Trophoblast cell (in vitro differentiated cells and primary cell): Measurements from ENCODE around the gene SLC30A3.

ENCODE experiments used
- DNase-seq, 2 donors: peaks; one replicate each; pipeline ENCODE4 v3.0.0-alpha.2; 2016
- H2AFZ ChIP-seq: 2 replicates; pipeline ENCODE4 v1.6.1; 2013; ENCODE audit warnings: low read length, moderate library complexity, mild to moderate bottlenecking; ENCODE audit not compliant: insufficient read depth, poor library complexity
- H2AK5ac ChIP-seq: 2 replicates; pipeline ENCODE4 v1.6.1; 2013; ENCODE audit warnings: mild to moderate bottlenecking, low read length
- H2BK120ac ChIP-seq: 2 replicates; pipeline ENCODE4 v1.6.1; 2013; ENCODE audit warnings: low read length, mild to moderate bottlenecking, moderate library complexity; ENCODE audit not compliant: insufficient read depth, poor library complexity
- H2BK12ac ChIP-seq: 2 replicates; pipeline ENCODE4 v1.6.1; 2013; ENCODE audit warnings: mild to moderate bottlenecking, low read length, moderate library complexity
- H2BK5ac ChIP-seq: 2 replicates; pipeline ENCODE4 v1.6.1; 2013; ENCODE audit warnings: low read length, low read depth, moderate library complexity, mild to moderate bottlenecking; ENCODE audit not compliant: poor library complexity
- H3K14ac ChIP-seq: 2 replicates; pipeline ENCODE4 v1.6.1; 2013; ENCODE audit warnings: mild to moderate bottlenecking, low read length
- H3K18ac ChIP-seq: 2 replicates; pipeline ENCODE4 v1.6.1; 2013; ENCODE audit warnings: mild to moderate bottlenecking, low read length
- H3K23ac ChIP-seq: 2 replicates; pipeline ENCODE4 v1.6.1; 2013; ENCODE audit warnings: low read length
- H3K27ac ChIP-seq: 2 replicates; pipeline ENCODE4 v1.5.1; 2013; ENCODE audit warnings: low read depth, mild to moderate bottlenecking, inconsistent platforms, low read length, moderate library complexity
- H3K27me3 ChIP-seq: 2 replicates; pipeline ENCODE4 v1.6.1; 2013; ENCODE audit warnings: inconsistent platforms, mild to moderate bottlenecking, low read length, moderate library complexity; ENCODE audit not compliant: insufficient read depth
- H3K36me3 ChIP-seq, 2 experiments: 1 replicate in 1 of 2; 2 replicates in 1 of 2; pipeline ENCODE4 v1.6.1; 2013; ENCODE audit warnings: low read length in 2 of 2, mild to moderate bottlenecking in 2 of 2, moderate library complexity in 1 of 2; ENCODE audit not compliant: insufficient read depth in 2 of 2, control insufficient read depth in 1 of 2
- H3K4ac ChIP-seq: 2 replicates; pipeline ENCODE4 v1.6.1; 2013; ENCODE audit warnings: low read depth, mild to moderate bottlenecking, low read length, moderate library complexity
- H3K4me1 ChIP-seq, 2 experiments: 1 replicate in 1 of 2; 2 replicates in 1 of 2; pipeline ENCODE4 v1.6.1; 2013; ENCODE audit warnings: low read length in 2 of 2, mild to moderate bottlenecking in 2 of 2, moderate library complexity in 1 of 2; ENCODE audit not compliant: insufficient read depth in 2 of 2, control insufficient read depth in 1 of 2
- H3K4me2 ChIP-seq: 2 replicates; pipeline ENCODE4 v1.6.1; 2013; ENCODE audit warnings: inconsistent platforms, mild to moderate bottlenecking, low read length, moderate library complexity
- H3K4me3 ChIP-seq: 2 replicates; pipeline ENCODE4 v1.5.1; 2013; ENCODE audit warnings: mild to moderate bottlenecking, low read depth, low read length, inconsistent platforms
- H3K79me1 ChIP-seq: one replicate; pipeline ENCODE4 v1.6.1; 2013; ENCODE audit warnings: low read length
- H3K79me2 ChIP-seq: 2 replicates; pipeline ENCODE4 v1.6.1; 2013; ENCODE audit warnings: low read length, mild to moderate bottlenecking; ENCODE audit not compliant: control insufficient read depth, insufficient read depth, poor library complexity
- H3K9ac ChIP-seq: 2 replicates; pipeline ENCODE4 v1.6.1; 2013; ENCODE audit warnings: mild to moderate bottlenecking, low read length
- H3K9me3 ChIP-seq: 2 replicates; pipeline ENCODE4 v1.6.1; 2013; ENCODE audit warnings: low read depth, mild to moderate bottlenecking, control low read depth, inconsistent platforms, low read length; ENCODE audit not compliant: insufficient read depth
- H4K12ac ChIP-seq: 2 replicates; pipeline ENCODE4 v1.6.1; 2013; ENCODE audit warnings: low read depth, mild to moderate bottlenecking, low read length, moderate library complexity
- H4K8ac ChIP-seq: 2 replicates; pipeline ENCODE4 v1.6.1; 2013; ENCODE audit warnings: low read depth, mild to moderate bottlenecking, low read length, moderate library complexity
- H4K91ac ChIP-seq: one replicate; pipeline ENCODE4 v1.6.1; 2013; ENCODE audit warnings: low read depth, mild to moderate bottlenecking, low read length, moderate library complexity
- WGBS: extraction: QIAGEN DNeasy Blood & Tissue Kit; methylation state at CpG from one replicate; pipeline ENCODE4 v1.1.7; 2013; ENCODE audit warnings: missing lambda C conversion rate; ENCODE audit not compliant: insufficient read length, insufficient coverage; ENCODE audit errors: extremely low coverage; 5-methylcytosine and 5-hydroxymethylcytosine counted together

Gene SLC30A3

GRCh38 chr2:27211241-27211942 is 51.5 kb downstream of the SLC30A3 start:
- peaks cover 14% of the 10 kb centered on the region for H3K79me2 ChIP-seq
- H3K9me3 ChIP-seq = no peaks in the 10 kb centered on the region
- peak overlapping the region; percentile 91 for H3K18ac ChIP-seq
- H2AK5ac ChIP-seq = peak overlapping the region; percentile 65
- peak overlapping the region; percentile 7 for H2BK5ac ChIP-seq
- H3K9ac ChIP-seq = peak overlapping the region; percentile 92
- peaks cover 18 to 23% of the 10 kb centered on the region in 2 experiments for H3K36me3 ChIP-seq
- H2BK120ac ChIP-seq = peak overlapping the region; percentile 4
- H4K12ac ChIP-seq = no peak overlapping the region
- H2BK12ac ChIP-seq = no peak overlapping the region
- peak overlapping the region; percentile 34 for H3K14ac ChIP-seq
- H3K23ac ChIP-seq = no peak overlapping the region
- H2AFZ ChIP-seq = peak overlapping the region; percentile 24
- H3K79me1 ChIP-seq = peaks cover 33% of the 10 kb centered on the region
- H4K8ac ChIP-seq = peak overlapping the region; percentile 51
- H3K27me3 ChIP-seq = no peaks in the 10 kb centered on the region
- H3K4ac ChIP-seq = peak overlapping the region; percentile 80
- no CpG with 5 or more reads among the region's 48 CpGs for WGBS
- peak overlapping the region; percentile 85 for H3K27ac ChIP-seq
- peak overlapping the region; percentile 37 for H4K91ac ChIP-seq
- H3K4me2 ChIP-seq = peak overlapping the region; percentile 84
- DNase-seq = peak; percentile 72 to 74
- H3K4me3 ChIP-seq = peak overlapping the region; percentile 76
- H3K4me1 ChIP-seq = peaks cover 14 to 28% of the 10 kb centered on the region in 2 experiments

- no CpG with 5 or more reads among the region's 6 CpGs for WGBS
- DNase-seq = peak; percentile 80 to 96
- peaks cover 14% of the 10 kb centered on the region for H3K79me2 ChIP-seq
Measured at GRCh38 chr2:27209621-27210401, 53.0 kb downstream of the SLC30A3 start.

GRCh38 chr2:27208486-27209050 is 54.3 kb downstream of the SLC30A3 start:
- Histone ChIP-seq H3K23ac (no peak overlapping the region), H3K27ac (peak overlapping the region; percentile 89), H3K18ac (no peak overlapping the region), H3K4me2 (peak overlapping the region; percentile 63), H4K91ac (peak overlapping the region; percentile 41), H3K36me3 (peaks cover 38 to 48% of the 10 kb centered on the region in 2 experiments), H3K9ac (no peak overlapping the region), H2BK5ac (peak overlapping the region; percentile 25), H2BK120ac (peak overlapping the region; percentile 4), H2BK12ac (no peak overlapping the region), H3K4me1 (peaks cover 14 to 28% of the 10 kb centered on the region in 2 experiments), H4K8ac (no peak overlapping the region), H3K27me3 (no peaks in the 10 kb centered on the region), H3K14ac (peak overlapping the region; percentile 13), H3K9me3 (peaks cover 2% of the 10 kb centered on the region), H2AFZ (no peak overlapping the region), H2AK5ac (peak overlapping the region; percentile 69), H4K12ac (peak overlapping the region; percentile 40), H3K79me2 (peaks cover 14% of the 10 kb centered on the region), H3K4ac (peak overlapping the region; percentile 29), H3K79me1 (peaks cover 33% of the 10 kb centered on the region), H3K4me3 (no peak overlapping the region)
- no peak for DNase-seq
- WGBS = no CpG with 5 or more reads among the region's 4 CpGs

More at GRCh38 chr2:27209621-27210401, 53.0 kb downstream of the SLC30A3 start:
- H3K9ac ChIP-seq = peak overlapping the region; percentile 8
- peak overlapping the region; percentile 16 for H3K18ac ChIP-seq
- H2AFZ ChIP-seq = no peak overlapping the region
- H4K8ac ChIP-seq = peak overlapping the region; percentile 8
- H3K14ac ChIP-seq = peak overlapping the region; percentile 33
- peaks cover 33% of the 10 kb centered on the region for H3K79me1 ChIP-seq
- H4K91ac ChIP-seq = peak overlapping the region; percentile 70
- no peak overlapping the region for H3K23ac ChIP-seq
- H3K4me1 ChIP-seq = peaks cover 14 to 28% of the 10 kb centered on the region in 2 experiments
- H2AK5ac ChIP-seq = no peak overlapping the region
- no peak overlapping the region for H4K12ac ChIP-seq
- H2BK120ac ChIP-seq = peak overlapping the region; percentile 77
- peaks cover 26 to 35% of the 10 kb centered on the region in 2 experiments for H3K36me3 ChIP-seq
- no peak overlapping the region for H3K4me3 ChIP-seq
- peak overlapping the region; percentile 63 for H3K4me2 ChIP-seq
- peak overlapping the region; percentile 69 for H2BK12ac ChIP-seq
- peak overlapping the region; percentile 89 for H3K27ac ChIP-seq
- no peaks in the 10 kb centered on the region for H3K9me3 ChIP-seq
- peak overlapping the region; percentile 57 for H3K4ac ChIP-seq
- H3K27me3 ChIP-seq = no peaks in the 10 kb centered on the region
- peak overlapping the region; percentile 79 for H2BK5ac ChIP-seq

- no peak overlapping the region for H3K18ac ChIP-seq
- H3K4me1 ChIP-seq = peaks cover 12 to 26% of the 10 kb centered on the region in 2 experiments
- H3K79me2 ChIP-seq = peaks cover 7% of the 10 kb centered on the region
- no peak overlapping the region for H2AFZ ChIP-seq
- no CpG with 5 or more reads among the region's 6 CpGs for WGBS
- no peak overlapping the region for H2BK12ac ChIP-seq
- H2AK5ac ChIP-seq = no peak overlapping the region
- H3K79me1 ChIP-seq = peaks cover 21% of the 10 kb centered on the region
- H3K4me3 ChIP-seq = no peak overlapping the region
- no peak overlapping the region for H3K23ac ChIP-seq
- no peak overlapping the region for H3K9ac ChIP-seq
- no peak for DNase-seq
- no peak overlapping the region for H3K14ac ChIP-seq
- H4K12ac ChIP-seq = no peak overlapping the region
- H3K36me3 ChIP-seq = peaks cover 57 to 69% of the 10 kb centered on the region in 2 experiments
- no peak overlapping the region for H3K4ac ChIP-seq
- H2BK5ac ChIP-seq = no peak overlapping the region
- H3K27me3 ChIP-seq = no peaks in the 10 kb centered on the region
- H3K9me3 ChIP-seq = peaks cover 2% of the 10 kb centered on the region
- H4K8ac ChIP-seq = no peak overlapping the region
- H3K27ac ChIP-seq = no peak overlapping the region
- no peak overlapping the region for H2BK120ac ChIP-seq
- H3K4me2 ChIP-seq = no peak overlapping the region
- H4K91ac ChIP-seq = no peak overlapping the region
Measured at GRCh38 chr2:27206346-27206745, 56.5 kb downstream of the SLC30A3 start.
